SK-N-SH (cell line): ENCODE results near the gene BTBD18. TPM values are rescaled to one million over a fixed set of nuclear protein-coding genes. Genes with fewer than 3 reads are reported as not detected.

ENCODE experiments used
- CTCF ChIA-PET: fragments of 300-600, 350-600 bp; formaldehyde crosslinking; extraction: SDS; loops from one replicate; lab custom pipeline; 2021; lab: Yijun Ruan, JAX
- POLR2A ChIA-PET: fragments of 350-600 bp; sonication (Branson Sonifier 250); formaldehyde crosslinking; extraction: SDS; loops from one replicate; lab custom pipeline; 2020; ENCODE audit warnings: antibody characterized with exemption, inconsistent platforms; lab: Yijun Ruan, JAX
- DNase-seq: peaks from one replicate; pipeline ENCODE4 v3.0.0; 2012
- H2AFZ ChIP-seq: fragments of 200-600 bp; sonication (generic); 2 replicates; pipeline ENCODE4 v1.8.1; 2016; ENCODE audit warnings: antibody characterized with exemption, mild to moderate bottlenecking, low read depth
- H3F3A ChIP-seq: fragments of 200-600 bp; sonication (generic); replicated peaks from 2 replicates; pipeline ENCODE3; 2016; ENCODE audit warnings: antibody characterized with exemption, mild to moderate bottlenecking; ENCODE audit not compliant: insufficient read depth
- H3K27ac ChIP-seq, 2 experiments: fragments of 200-500 bp in 1 of 2; fragments of 200-600 bp in 1 of 2; sonication (Bioruptor generic) in 1 of 2; sonication (generic), shearing (Covaris generic) in 1 of 2; 2 replicates each; pipeline versions ENCODE4 v1.5.1 to v1.6.1; 2014 to 2016; ENCODE audit warnings: low read depth in 2 of 2, inconsistent platforms in 1 of 2, low read length in 1 of 2, mild to moderate bottlenecking in 1 of 2, mixed read lengths in 1 of 2
- H3K27me3 ChIP-seq: fragments of 200-600 bp; sonication (generic), shearing (Covaris generic); 2 replicates; pipeline ENCODE4 v1.6.1; 2016; ENCODE audit warnings: mixed run types; ENCODE audit not compliant: insufficient read depth
- H3K36me3 ChIP-seq, 2 experiments: fragments of 200-500 bp in 1 of 2; fragments of 200-600 bp in 1 of 2; sonication (Bioruptor generic) in 1 of 2; sonication (generic) in 1 of 2; replicated peaks in 1 of 2; 2 replicates each; pipeline versions ENCODE3 to v1.5.1; 2014 to 2016; ENCODE audit warnings: low read length in 1 of 2, mild to moderate bottlenecking in 1 of 2; ENCODE audit not compliant: insufficient read depth in 2 of 2, control insufficient read depth in 1 of 2
- H3K4me1 ChIP-seq, 2 experiments: fragments of 200-500 bp in 1 of 2; fragments of 200-600 bp in 1 of 2; sonication (Bioruptor generic) in 1 of 2; sonication (generic), shearing (Covaris generic) in 1 of 2; 2 replicates each; pipeline versions ENCODE4 v1.5.1 to v1.6.1; 2014 to 2016; ENCODE audit warnings: low read depth in 1 of 2, low read length in 1 of 2, mixed run types in 1 of 2; ENCODE audit not compliant: insufficient read depth in 2 of 2, control insufficient read depth in 1 of 2
- H3K4me2 ChIP-seq: fragments of 200-600 bp; sonication (generic), shearing (Covaris generic); 2 replicates; pipeline ENCODE4 v1.6.1; 2017; ENCODE audit warnings: mixed run types
- H3K4me3 ChIP-seq, 2 experiments: fragments of 200-500 bp in 1 of 2; fragments of 200-600 bp in 1 of 2; sonication (Bioruptor generic) in 1 of 2; sonication (generic), shearing (Covaris generic) in 1 of 2; 2 replicates each; pipeline versions ENCODE4 v1.5.1 to v1.8.1; 2014 to 2016; ENCODE audit warnings: low read depth in 2 of 2, inconsistent platforms in 1 of 2, low read length in 1 of 2, mild to moderate bottlenecking in 1 of 2, mixed read lengths in 1 of 2, moderate library complexity in 1 of 2
- H3K79me2 ChIP-seq: fragments of 200-600 bp; sonication (generic); 2 replicates; pipeline ENCODE4 v1.8.1; 2017; ENCODE audit warnings: mild to moderate bottlenecking; ENCODE audit not compliant: insufficient read depth
- H3K9ac ChIP-seq: fragments of 200-600 bp; sonication (generic); 2 replicates; pipeline ENCODE4 v1.6.1; 2017; ENCODE audit warnings: mixed run types
- H3K9me2 ChIP-seq: fragments of 200-600 bp; sonication (generic); 2 replicates; pipeline ENCODE4 v1.6.1; 2017; ENCODE audit warnings: mixed run types
- H3K9me3 ChIP-seq: fragments of 200-600 bp; sonication (generic); 2 replicates; pipeline ENCODE4 v1.6.1; 2017; ENCODE audit warnings: mixed run types, mild to moderate bottlenecking, moderate library complexity
- H4K20me1 ChIP-seq: fragments of 200-600 bp; sonication (generic); 2 replicates; pipeline ENCODE4 v1.6.1; 2017; ENCODE audit warnings: mild to moderate bottlenecking, mixed run types; ENCODE audit not compliant: insufficient read depth
- CHD2 ChIP-seq: fragments of 150-350 bp; IDR thresholded peaks from 2 replicates; pipeline ENCODE4 v1.6.1; 2018; ENCODE audit warnings: low read length; ENCODE audit not compliant: partially characterized antibody
- CTCF ChIP-seq: fragments of 200-600 bp; sonication (generic); IDR thresholded peaks from 2 replicates; pipeline ENCODE4 v1.6.1; 2017; ENCODE audit warnings: antibody characterized with exemption, mild to moderate bottlenecking, moderate library complexity
- ELF1 ChIP-seq: IDR thresholded peaks from 2 replicates; pipeline ENCODE4 v1.4.0; 2012
- EP300 ChIP-seq, 2 experiments: IDR thresholded peaks; 2 replicates each; pipeline versions ENCODE4 v1.4.0 to v1.6.1; 2012; ENCODE audit warnings: borderline replicate concordance in 1 of 2, low read depth in 1 of 2, low read length in 1 of 2
- EZH2phosphoT487 ChIP-seq: fragments of 200-600 bp; sonication (generic); IDR thresholded peaks from 2 replicates; pipeline ENCODE4 v1.6.1; 2017; ENCODE audit warnings: low read depth, mixed run types, mild to moderate bottlenecking, antibody characterized with exemption, moderate library complexity, borderline replicate concordance
- FOXJ3 ChIP-seq: sonication (generic); formaldehyde crosslinking; IDR thresholded peaks from 2 replicates; pipeline ENCODE4 v1.5.1; 2020; ENCODE audit warnings: mild to moderate bottlenecking, missing genetic modification reagents
- FOXM1 ChIP-seq: IDR thresholded peaks from 2 replicates; pipeline ENCODE4 v1.4.0; 2012; ENCODE audit warnings: low read depth, mild to moderate bottlenecking
- GABPA ChIP-seq: IDR thresholded peaks from 2 replicates; pipeline ENCODE4 v1.4.0; 2012; ENCODE audit warnings: low read depth, mild to moderate bottlenecking
- GATA2 ChIP-seq: sonication (generic); formaldehyde crosslinking; IDR thresholded peaks from 2 replicates; pipeline ENCODE4 v1.5.0; 2020; ENCODE audit warnings: mild to moderate bottlenecking, missing genetic modification reagents
- IRF3 ChIP-seq: fragments of 150-350 bp; IDR thresholded peaks from 2 replicates; pipeline ENCODE4 v1.6.1; 2016; ENCODE audit warnings: mild to moderate bottlenecking, low read depth, low read length
- JUND ChIP-seq: IDR thresholded peaks from 2 replicates; pipeline ENCODE4 v1.4.0; 2012
- MAX ChIP-seq: IDR thresholded peaks from 2 replicates; pipeline ENCODE4 v1.4.0; 2012; ENCODE audit warnings: low read depth
- MEF2A ChIP-seq: IDR thresholded peaks from 2 replicates; pipeline ENCODE4 v1.4.0; 2012; ENCODE audit warnings: low read depth, borderline replicate concordance
- POLR2AphosphoS5 ChIP-seq: IDR thresholded peaks from 2 replicates; pipeline ENCODE4 v1.6.1; 2012; ENCODE audit warnings: low read depth, low read length
- RAD21 ChIP-seq: IDR thresholded peaks from 2 replicates; pipeline ENCODE4 v1.6.1; 2012; ENCODE audit warnings: mild to moderate bottlenecking, low read length
- RCOR1 ChIP-seq: fragments of 150-350 bp; IDR thresholded peaks from 2 replicates; pipeline ENCODE4 v1.6.1; 2017; ENCODE audit warnings: antibody characterized with exemption, low read length
- RFX5 ChIP-seq: IDR thresholded peaks from 2 replicates; pipeline ENCODE4 v1.6.1; 2012; ENCODE audit warnings: mild to moderate bottlenecking, improper control_type of control experiment, low read length
- RXRA ChIP-seq: IDR thresholded peaks from 2 replicates; pipeline ENCODE4 v1.4.0; 2012; ENCODE audit warnings: low read depth, mild to moderate bottlenecking, borderline replicate concordance
- SIN3A ChIP-seq: IDR thresholded peaks from 2 replicates; pipeline ENCODE4 v1.6.1; 2012; ENCODE audit warnings: low read depth, mild to moderate bottlenecking, low read length, moderate library complexity, borderline replicate concordance
- SMC3 ChIP-seq: IDR thresholded peaks from 2 replicates; pipeline ENCODE4 v1.6.1; 2012; ENCODE audit warnings: low read depth, low read length, improper control_type of control experiment
- TAF1 ChIP-seq: IDR thresholded peaks from 2 replicates; pipeline ENCODE4 v1.6.1; 2012; ENCODE audit warnings: low read depth, mild to moderate bottlenecking, low read length, moderate library complexity, borderline replicate concordance
- TCF12 ChIP-seq: IDR thresholded peaks from 2 replicates; pipeline ENCODE4 v1.4.0; 2012
- TEAD4 ChIP-seq: IDR thresholded peaks from 2 replicates; pipeline ENCODE4 v1.4.0; 2012; ENCODE audit warnings: mild to moderate bottlenecking, borderline replicate concordance; ENCODE audit not compliant: insufficient read depth
- USF2 ChIP-seq: fragments of 150-350 bp; IDR thresholded peaks from 2 replicates; pipeline ENCODE4 v1.6.1; 2017; ENCODE audit warnings: antibody characterized with exemption, low read length, low read depth, borderline replicate concordance
- WGBS: methylation state at CpG from one replicate; pipeline ENCODE4 v1.1.6; 2017; ENCODE audit warnings: low lambda C conversion rate; 5-methylcytosine and 5-hydroxymethylcytosine counted together
- polyA plus RNA-seq, 3 experiments: library from polyadenylated mRNA; depleted of rRNA; stranded (reverse); fragments of >200 nt; gene quantifications; 2 replicates each; pipeline ENCODE4 v1.2.3, GENCODE V29; 2012

The BTBD18 gene
- polyA plus RNA-seq, 1 of the 3 experiments (the other 2 are of a cell fraction) = not detected

- peaks cover 26% of the 10 kb centered on the region for H3F3A ChIP-seq
- TF ChIP-seq POLR2AphosphoS5 = no peak
- TF ChIP-seq FOXJ3 (CRISPR knock-in tag) = no peak
- POLR2A ChIA-PET = interaction anchor here (0.6 to 1.8 kb wide), 5 partner anchors 23 to 93 kb away, joined by 3 to 12 read pairs (median 4); partner anchors contain the start of genes BTBD18, CTNND1 and SELENOH
- H4K20me1 ChIP-seq = peaks cover 16% of the 10 kb centered on the region
- H3K9me3 ChIP-seq = no peaks in the 10 kb centered on the region
- H3K4me2 ChIP-seq = no peak overlapping the region
- no peak for DNase-seq
- H2AFZ ChIP-seq = no peak overlapping the region
- H3K27ac ChIP-seq = peak overlapping the region in 1 of 2 experiments; percentile 63; a peak in 2 of 4 replicates
- H3K9me2 ChIP-seq = no peaks in the 10 kb centered on the region
- H3K79me2 ChIP-seq = peaks cover 61% of the 10 kb centered on the region
- no peaks in the 10 kb centered on the region for H3K27me3 ChIP-seq
- H3K36me3 ChIP-seq = peaks cover 49 to 54% of the 10 kb centered on the region in 2 experiments
- no peak overlapping the region for H3K9ac ChIP-seq
- H3K4me1 ChIP-seq = peaks cover 17 to 26% of the 10 kb centered on the region in 2 experiments
- H3K4me3 ChIP-seq = no peak overlapping the region
- CTCF ChIA-PET = interaction anchor here (0.7 to 7.4 kb wide), 51 partner anchors 9 to 795 kb away, joined by 3 to 142 read pairs (median 5); partner anchors contain the start of genes BTBD18, CTNND1, SELENOH and UBE2L6
Measured at GRCh38 chr11:57801183-57801485, 49.5 kb upstream of the BTBD18 start.

- Histone ChIP-seq H3K4me1 (peaks cover 17 to 26% of the 10 kb centered on the region in 2 experiments), H3K4me3 (no peak overlapping the region; a peak in 1 of 4 replicates), H3K9ac (no peak overlapping the region), H2AFZ (no peak overlapping the region), H3K79me2 (peaks cover 67% of the 10 kb centered on the region), H3K4me2 (no peak overlapping the region; the same call in 1 of the 2 replicates), H3K27me3 (no peaks in the 10 kb centered on the region), H3K9me2 (no peaks in the 10 kb centered on the region), H3K27ac (peak overlapping the region; percentile 48 to 63; a peak in 3 of 4 replicates), H3K36me3 (peaks cover 47 to 50% of the 10 kb centered on the region in 2 experiments), H3K9me3 (no peaks in the 10 kb centered on the region), H3F3A (peaks cover 26% of the 10 kb centered on the region), H4K20me1 (peaks cover 16% of the 10 kb centered on the region)
- 50% methylated on average over 4 of the region's 4 CpGs for WGBS
- peak; percentile 77 for DNase-seq
- ChIA-PET CTCF (interaction anchor here (0.6 to 7.4 kb wide), 59 partner anchors 9 to 795 kb away, joined by 3 to 142 read pairs (median 5); partner anchors contain the start of genes BTBD18, CTNND1, SELENOH and UBE2L6), POLR2A (interaction anchor here (0.6 to 1.8 kb wide), 5 partner anchors 22 to 92 kb away, joined by 3 to 12 read pairs (median 4); partner anchors contain the start of genes BTBD18, CTNND1 and SELENOH)
- TF ChIP-seq RXRA (no peak), EP300 (IDR thresholded peaks at IDR 0.05; ENCODE audit: borderline replicate concordance in 1 of 2, low read depth in 1 of 2, low read length in 1 of 2) (no peak), FOXM1 (no peak), MAX (no peak), TCF12 (no peak), JUND (no peak), RCOR1 (no peak), TEAD4 (no peak), POLR2AphosphoS5 (no peak), RFX5 (0 out of 2 replicates have a peak, but pooled peaks have one; percentile 28), RAD21 (peak; percentile 96), GABPA (no peak), GATA2 (CRISPR knock-in tag) (peak; percentile 73), IRF3 (no peak), CTCF (peak; percentile 87), USF2 (no peak), MEF2A (no peak), EZH2phosphoT487 (no peak), SIN3A (no peak), FOXJ3 (CRISPR knock-in tag) (no peak), TAF1 (no peak), ELF1 (no peak), SMC3 (peak; percentile 73), CHD2 (peak; percentile 16)
Measured at GRCh38 chr11:57800444-57801182, 49.0 kb upstream of the BTBD18 start.
